D721Med (cell line): ENCODE data around the gene LTBP4.

ENCODE experiments used
- DNase-seq: peaks from one replicate; pipeline ENCODE4 v3.0.0; 2011; ENCODE audit warnings: low spot score; ENCODE audit not compliant: insufficient read length
- FAIRE-seq: peaks from 2 replicates; lab custom pipeline; 2011; peaks lifted over from hg19 to GRCh38; lab: Jason Lieb, UNC
- CTCF ChIP-seq: IDR thresholded peaks from 2 replicates; pipeline ENCODE4 v1.5.1; 2012; ENCODE audit warnings: mild to moderate bottlenecking, control low read depth; ENCODE audit not compliant: insufficient read depth; ENCODE audit errors: missing control alignments

Gene LTBP4

GRCh38 chr19:40614622-40615411 is 13.6 kb downstream of the LTBP4 start:
- FAIRE-seq, result no peak
- no peak for DNase-seq
- TF ChIP-seq CTCF, result no peak

- DNase-seq (no peak), FAIRE-seq (no peak)
- no peak for TF ChIP-seq CTCF
Measured at GRCh38 chr19:40616178-40616577, 15.0 kb downstream of the LTBP4 start.

GRCh38 chr19:40616941-40617340 is 15.8 kb downstream of the LTBP4 start:
- DNase-seq, result no peak
- no peak for FAIRE-seq
- TF ChIP-seq CTCF, result no peak

GRCh38 chr19:40617961-40618360 is 16.8 kb downstream of the LTBP4 start:
- TF ChIP-seq CTCF, result no peak
- DNase-seq (no peak), FAIRE-seq (no peak)

GRCh38 chr19:40619333-40620160 is 18.4 kb downstream of the LTBP4 start:
- FAIRE-seq, result no peak
- DNase-seq, result no peak
- TF ChIP-seq CTCF, result no peak

- no peak for TF ChIP-seq CTCF
- DNase-seq (no peak), FAIRE-seq (no peak)
Measured at GRCh38 chr19:40620161-40620485, 19.0 kb downstream of the LTBP4 start.

- DNase-seq (no peak), FAIRE-seq (no peak)
- no peak for TF ChIP-seq CTCF
Measured at GRCh38 chr19:40621283-40621682, 20.1 kb downstream of the LTBP4 start.
